IMR-90 (cell line): Measurements from ENCODE around the gene HDDC2. TPM values are rescaled to one million over a fixed set of nuclear protein-coding genes. Genes with fewer than 3 reads are reported as not detected.

Source experiments
- ATAC-seq: fragments of 200-7000 bp; cut with Tn5 transposase; 2 replicates; pipeline ENCODE4 v1.9.1; 2020; ENCODE audit warnings: low read depth, mild to moderate bottlenecking, moderate library complexity
- BruUV-seq: library from RNA; stranded (reverse); fragments of 400-500 nt; replicated peaks from 2 replicates; lab custom pipeline; 2021; lab: Mats Ljungman, UMichigan
- CTCF ChIA-PET: fragments of 300-600 bp; formaldehyde crosslinking; extraction: SDS; loops from one replicate; lab custom pipeline; 2021; ENCODE audit warnings: antibody characterized with exemption; lab: Yijun Ruan, JAX
- POLR2A ChIA-PET: fragments of 300-600 bp; sonication (Branson Sonifier 250); formaldehyde crosslinking; loops from one replicate; lab custom pipeline; 2022; ENCODE audit warnings: antibody characterized with exemption; ENCODE audit not compliant: unreplicated experiment; lab: Charles Lee
- DNase-seq: peaks from one replicate; pipeline ENCODE4 v3.0.0; 2013
- H2AFZ ChIP-seq: replicated peaks from 2 replicates; pipeline ENCODE3; 2013; ENCODE audit warnings: low read length, mild to moderate bottlenecking; ENCODE audit not compliant: poor library complexity
- H2AK5ac ChIP-seq: 2 replicates; pipeline ENCODE4 v1.6.1; 2013; ENCODE audit warnings: low read depth, low read length, inconsistent platforms
- H2AK9ac ChIP-seq: replicated peaks from 2 replicates; pipeline ENCODE3; 2013; ENCODE audit warnings: mild to moderate bottlenecking, low read depth, low read length, moderate library complexity; ENCODE audit not compliant: poor library complexity
- H2BK120ac ChIP-seq: 2 replicates; pipeline ENCODE4 v1.6.1; 2013; ENCODE audit warnings: low read depth, low read length, inconsistent platforms
- H2BK15ac ChIP-seq: 3 replicates; pipeline ENCODE4 v1.6.1; 2013; ENCODE audit warnings: low read depth, low read length, inconsistent platforms
- H2BK20ac ChIP-seq: 2 replicates; pipeline ENCODE4 v1.6.1; 2013; ENCODE audit warnings: low read depth, mild to moderate bottlenecking, inconsistent platforms, low read length, moderate library complexity
- H2BK5ac ChIP-seq: 2 replicates; pipeline ENCODE4 v1.6.1; 2013; ENCODE audit warnings: mild to moderate bottlenecking, low read depth, low read length, inconsistent platforms; ENCODE audit not compliant: poor library complexity, severe bottlenecking
- H3K14ac ChIP-seq: replicated peaks from 2 replicates; pipeline ENCODE4 v1.6.1; 2013; ENCODE audit warnings: low read depth, low read length, inconsistent platforms
- H3K18ac ChIP-seq: 2 replicates; pipeline ENCODE4 v1.6.1; 2013; ENCODE audit warnings: low read depth, low read length, control low read depth
- H3K23ac ChIP-seq: 2 replicates; pipeline ENCODE4 v1.6.1; 2013; ENCODE audit warnings: low read depth, low read length, inconsistent platforms
- H3K27ac ChIP-seq: 2 replicates; pipeline ENCODE4 v1.5.1; 2013; ENCODE audit warnings: mild to moderate bottlenecking, control low read depth, low read length; ENCODE audit not compliant: insufficient read depth
- H3K27me3 ChIP-seq: 2 replicates; pipeline ENCODE4 v1.6.1; 2013; ENCODE audit warnings: low read length; ENCODE audit not compliant: control insufficient read depth, insufficient read depth
- H3K36me3 ChIP-seq: 2 replicates; pipeline ENCODE4 v1.6.1; 2013; ENCODE audit warnings: low read length, mixed read lengths; ENCODE audit not compliant: control insufficient read depth, insufficient read depth
- H3K4ac ChIP-seq: 2 replicates; pipeline ENCODE4 v1.6.1; 2013; ENCODE audit warnings: low read depth, low read length, inconsistent platforms
- H3K4me1 ChIP-seq: 2 replicates; pipeline ENCODE4 v1.6.1; 2013; ENCODE audit warnings: low read length, mixed read lengths; ENCODE audit not compliant: control insufficient read depth, insufficient read depth
- H3K4me2 ChIP-seq: 2 replicates; pipeline ENCODE4 v1.6.1; 2013; ENCODE audit warnings: low read depth, mild to moderate bottlenecking, control low read depth, low read length, moderate library complexity
- H3K4me3 ChIP-seq: 2 replicates; pipeline ENCODE4 v1.5.1; 2013; ENCODE audit warnings: low read depth, mild to moderate bottlenecking, control low read depth, low read length, moderate library complexity; ENCODE audit not compliant: insufficient read depth
- H3K56ac ChIP-seq: 2 replicates; pipeline ENCODE4 v1.6.1; 2013; ENCODE audit warnings: low read length, inconsistent platforms; ENCODE audit not compliant: insufficient read depth; ENCODE audit errors: extremely low read depth
- H3K79me1 ChIP-seq, 2 experiments: 2 replicates each; pipeline ENCODE4 v1.6.1; 2013; ENCODE audit warnings: low read length in 2 of 2, inconsistent platforms in 1 of 2, low read depth in 1 of 2
- H3K9ac ChIP-seq: 2 replicates; pipeline ENCODE4 v1.6.1; 2013; ENCODE audit warnings: low read depth, low read length, control low read depth
- H3K9me1 ChIP-seq: 2 replicates; pipeline ENCODE4 v1.6.1; 2013; ENCODE audit warnings: low read length, inconsistent platforms; ENCODE audit not compliant: insufficient read depth
- H3K9me3 ChIP-seq: 2 replicates; pipeline ENCODE4 v1.6.1; 2013; ENCODE audit warnings: low read length; ENCODE audit not compliant: control insufficient read depth, insufficient read depth
- H4K20me1 ChIP-seq: 2 replicates; pipeline ENCODE4 v1.6.1; 2013; ENCODE audit warnings: low read length, inconsistent platforms; ENCODE audit not compliant: insufficient read depth
- H4K5ac ChIP-seq: 2 replicates; pipeline ENCODE4 v1.6.1; 2013; ENCODE audit warnings: mild to moderate bottlenecking, low read depth, low read length, control low read depth
- H4K8ac ChIP-seq, 2 experiments: 2 replicates each; pipeline ENCODE4 v1.6.1; 2013; ENCODE audit warnings: low read depth in 2 of 2, low read length in 2 of 2, control low read depth in 1 of 2, inconsistent platforms in 1 of 2
- H4K91ac ChIP-seq: 2 replicates; pipeline ENCODE4 v1.6.1; 2013; ENCODE audit warnings: low read depth, low read length, inconsistent platforms; ENCODE audit not compliant: insufficient read depth
- BHLHE40 ChIP-seq: fragments of 150-350 bp; IDR thresholded peaks from 2 replicates; pipeline ENCODE4 v1.6.1; 2016; ENCODE audit warnings: mild to moderate bottlenecking, low read depth, low read length
- CEBPB ChIP-seq: IDR thresholded peaks from 2 replicates; pipeline ENCODE4 v1.6.1; 2012; ENCODE audit warnings: low read depth, low read length, improper control_type of control experiment
- CHD1 ChIP-seq: IDR thresholded peaks from 2 replicates; pipeline ENCODE4 v1.6.1; 2012; ENCODE audit warnings: low read depth, low read length, improper control_type of control experiment
- FOS ChIP-seq: fragments of 150-350 bp; IDR thresholded peaks from 2 replicates; pipeline ENCODE4 v1.6.1; 2016; ENCODE audit warnings: low read depth, low read length
- MAFK ChIP-seq: IDR thresholded peaks from 2 replicates; pipeline ENCODE4 v1.6.1; 2012; ENCODE audit warnings: low read depth, low read length, improper control_type of control experiment
- MAZ ChIP-seq: IDR thresholded peaks from 2 replicates; pipeline ENCODE4 v1.6.1; 2012; ENCODE audit warnings: low read depth, mild to moderate bottlenecking, low read length, improper control_type of control experiment, moderate library complexity, borderline replicate concordance
- MXI1 ChIP-seq: IDR thresholded peaks from 2 replicates; pipeline ENCODE4 v1.6.1; 2012; ENCODE audit warnings: low read depth, mild to moderate bottlenecking, low read length, moderate library complexity, borderline replicate concordance
- POLR2A ChIP-seq: IDR thresholded peaks from 2 replicates; pipeline ENCODE4 v1.6.1; 2012; ENCODE audit warnings: mild to moderate bottlenecking, low read depth, low read length
- RAD21 ChIP-seq: IDR thresholded peaks from 2 replicates; pipeline ENCODE4 v1.6.1; 2012; ENCODE audit warnings: low read length, improper control_type of control experiment
- RCOR1 ChIP-seq: IDR thresholded peaks from 2 replicates; pipeline ENCODE4 v1.6.1; 2012; ENCODE audit warnings: mild to moderate bottlenecking, low read length, improper control_type of control experiment; ENCODE audit not compliant: insufficient replicate concordance
- RFX5 ChIP-seq: IDR thresholded peaks from 2 replicates; pipeline ENCODE4 v1.8.0; 2012; ENCODE audit warnings: low read depth, mild to moderate bottlenecking, low read length, moderate library complexity
- SMC3 ChIP-seq: fragments of 150-350 bp; IDR thresholded peaks from 2 replicates; pipeline ENCODE4 v1.6.1; 2016; ENCODE audit warnings: low read depth, mild to moderate bottlenecking, antibody characterized with exemption, low read length, moderate library complexity
- WGBS, 2 experiments: methylation state at CpG; one replicate each; pipeline versions ENCODE4 v1.1.5 to v1.1.7; 2013; ENCODE audit warnings: missing lambda C conversion rate in 2 of 2; ENCODE audit not compliant: insufficient read length in 1 of 2; ENCODE audit errors: extremely low coverage in 2 of 2; 5-methylcytosine and 5-hydroxymethylcytosine counted together
- dilution Hi-C: fragments of 300-500 bp; cut with HindIII; formaldehyde crosslinking; loops from one replicate; pipeline ENCODE4 v1.14.3; 2018; ENCODE audit warnings: low sequenced_read_pairs; ENCODE audit not compliant: unreplicated experiment
- in situ Hi-C: fragments of 300-500 bp; cut with MboI; formaldehyde crosslinking; loops from 3 replicates; pipeline ENCODE4 v1.14.3; 2019; ENCODE audit warnings: low sequenced_read_pairs, inconsistent platforms, mixed read lengths
- intact Hi-C: fragments of 100-400 bp; cut with micrococcal nuclease; formaldehyde crosslinking; loops from 2 replicates; pipeline ENCODE4 v1.10.0; 2022
- polyA plus RNA-seq, 3 experiments: library from polyadenylated mRNA; depleted of rRNA; stranded (reverse); fragments of >200 nt; gene quantifications; 2 replicates each; pipeline ENCODE4 v1.2.3, GENCODE V29; 2012; ENCODE audit warnings: low replicate concordance in 1 of 3
- total RNA-seq: library from RNA; depleted of rRNA; stranded (reverse); fragments of >200 nt; gene quantifications from 2 replicates; pipeline ENCODE4 v1.2.3, GENCODE V29; 2012
- TF ChIP-seq, protein P1 (sequence below): fragments of 150-350 bp; IDR thresholded peaks from 2 replicates; pipeline ENCODE4 v1.6.1; 2017; ENCODE audit warnings: mild to moderate bottlenecking, antibody characterized with exemption, low read length, low read depth
- TF ChIP-seq, protein P2 (sequence below): conservative IDR thresholded peaks from 2 replicates; pipeline ENCODE4 v1.5.1; 2012; ENCODE audit warnings: mild to moderate bottlenecking, low read depth, low read length, improper control_type of control experiment
- TF ChIP-seq, protein P3 (sequence below): fragments of 150-350 bp; IDR thresholded peaks from 2 replicates; pipeline ENCODE4 v1.6.1; 2016; ENCODE audit warnings: low read depth, mild to moderate bottlenecking, low read length, moderate library complexity, borderline replicate concordance

HDDC2 gene
- total and polyA plus RNA-seq, 2 of the 4 experiments (the other 2 are of a cell fraction) = 40.9 to 68.6 TPM

DNA sequence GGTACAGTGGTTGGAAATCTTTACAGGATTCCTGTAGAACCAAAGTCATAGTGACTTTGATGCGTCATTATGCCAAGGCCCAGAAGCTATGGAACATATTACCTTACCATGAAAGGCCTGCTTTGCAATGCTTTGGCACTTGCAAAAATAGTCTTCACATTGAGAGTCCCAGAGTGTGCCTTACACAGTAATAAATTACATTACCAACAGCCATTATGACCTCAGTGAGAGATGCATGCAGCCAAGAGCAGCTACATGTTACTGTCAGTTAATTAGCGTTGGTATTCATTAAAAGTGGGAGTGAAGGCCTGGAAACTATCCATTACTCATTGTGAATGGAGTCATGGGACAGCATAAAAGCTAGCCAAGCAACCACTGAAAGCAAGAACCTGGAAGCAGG lies 39.2 kb upstream of the HDDC2 start:
- H4K8ac ChIP-seq = no peak overlapping the region
- dilution Hi-C loops = no loop called here
- H3K4me1 ChIP-seq = no peaks in the 10 kb centered on the region
- BruUV-seq = no TSS peak
- H3K4me2 ChIP-seq = no peak overlapping the region
- H2BK15ac ChIP-seq = no peak overlapping the region
- H3K36me3 ChIP-seq = no peaks in the 10 kb centered on the region
- H3K9me3 ChIP-seq = no peaks in the 10 kb centered on the region
- no peak overlapping the region for H2AK9ac ChIP-seq
- no peak overlapping the region for H4K91ac ChIP-seq
- TF ChIP-seq RCOR1 (no peak), CEBPB (no peak), MXI1 (no peak), MAZ (no peak), CHD1 (no peak), BHLHE40 (no peak), RFX5 (no peak), FOS (no peak), SMC3 (no peak), MAFK (no peak), RAD21 (no peak), POLR2A (no peak)
- TF ChIP-seq, protein P1, sequence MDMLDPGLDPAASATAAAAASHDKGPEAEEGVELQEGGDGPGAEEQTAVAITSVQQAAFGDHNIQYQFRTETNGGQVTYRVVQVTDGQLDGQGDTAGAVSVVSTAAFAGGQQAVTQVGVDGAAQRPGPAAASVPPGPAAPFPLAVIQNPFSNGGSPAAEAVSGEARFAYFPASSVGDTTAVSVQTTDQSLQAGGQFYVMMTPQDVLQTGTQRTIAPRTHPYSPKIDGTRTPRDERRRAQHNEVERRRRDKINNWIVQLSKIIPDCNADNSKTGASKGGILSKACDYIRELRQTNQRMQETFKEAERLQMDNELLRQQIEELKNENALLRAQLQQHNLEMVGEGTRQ = no peak
- TF ChIP-seq, protein P2, sequence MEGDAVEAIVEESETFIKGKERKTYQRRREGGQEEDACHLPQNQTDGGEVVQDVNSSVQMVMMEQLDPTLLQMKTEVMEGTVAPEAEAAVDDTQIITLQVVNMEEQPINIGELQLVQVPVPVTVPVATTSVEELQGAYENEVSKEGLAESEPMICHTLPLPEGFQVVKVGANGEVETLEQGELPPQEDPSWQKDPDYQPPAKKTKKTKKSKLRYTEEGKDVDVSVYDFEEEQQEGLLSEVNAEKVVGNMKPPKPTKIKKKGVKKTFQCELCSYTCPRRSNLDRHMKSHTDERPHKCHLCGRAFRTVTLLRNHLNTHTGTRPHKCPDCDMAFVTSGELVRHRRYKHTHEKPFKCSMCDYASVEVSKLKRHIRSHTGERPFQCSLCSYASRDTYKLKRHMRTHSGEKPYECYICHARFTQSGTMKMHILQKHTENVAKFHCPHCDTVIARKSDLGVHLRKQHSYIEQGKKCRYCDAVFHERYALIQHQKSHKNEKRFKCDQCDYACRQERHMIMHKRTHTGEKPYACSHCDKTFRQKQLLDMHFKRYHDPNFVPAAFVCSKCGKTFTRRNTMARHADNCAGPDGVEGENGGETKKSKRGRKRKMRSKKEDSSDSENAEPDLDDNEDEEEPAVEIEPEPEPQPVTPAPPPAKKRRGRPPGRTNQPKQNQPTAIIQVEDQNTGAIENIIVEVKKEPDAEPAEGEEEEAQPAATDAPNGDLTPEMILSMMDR = no peak
- TF ChIP-seq, protein P3, sequence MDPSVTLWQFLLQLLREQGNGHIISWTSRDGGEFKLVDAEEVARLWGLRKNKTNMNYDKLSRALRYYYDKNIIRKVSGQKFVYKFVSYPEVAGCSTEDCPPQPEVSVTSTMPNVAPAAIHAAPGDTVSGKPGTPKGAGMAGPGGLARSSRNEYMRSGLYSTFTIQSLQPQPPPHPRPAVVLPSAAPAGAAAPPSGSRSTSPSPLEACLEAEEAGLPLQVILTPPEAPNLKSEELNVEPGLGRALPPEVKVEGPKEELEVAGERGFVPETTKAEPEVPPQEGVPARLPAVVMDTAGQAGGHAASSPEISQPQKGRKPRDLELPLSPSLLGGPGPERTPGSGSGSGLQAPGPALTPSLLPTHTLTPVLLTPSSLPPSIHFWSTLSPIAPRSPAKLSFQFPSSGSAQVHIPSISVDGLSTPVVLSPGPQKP = no peak
- H2BK120ac ChIP-seq = no peak overlapping the region
- no peak overlapping the region for H3K4ac ChIP-seq
- ATAC-seq = no peak
- ChIA-PET POLR2A (no interaction called here), CTCF (no interaction called here)
- no peaks in the 10 kb centered on the region for H3K79me1 ChIP-seq
- H3K4me3 ChIP-seq = no peak overlapping the region
- no peak overlapping the region for H3K9ac ChIP-seq
- no peak overlapping the region for H3K56ac ChIP-seq
- WGBS, 2 experiments = no CpG with 5 or more reads among the region's 2 CpGs
- no peaks in the 10 kb centered on the region for H3K9me1 ChIP-seq
- no peak overlapping the region for H2AK5ac ChIP-seq
- no peak for DNase-seq
- in situ Hi-C loops = no loop called here
- H3K27ac ChIP-seq = no peak overlapping the region
- no peak overlapping the region for H2BK5ac ChIP-seq
- intact Hi-C loops = no loop called here
- H2BK20ac ChIP-seq = no peak overlapping the region
- H2AFZ ChIP-seq = no peak overlapping the region
- peaks cover 6% of the 10 kb centered on the region for H3K27me3 ChIP-seq
- H3K23ac ChIP-seq = no peak overlapping the region
- no peaks in the 10 kb centered on the region for H4K20me1 ChIP-seq
- H3K18ac ChIP-seq = no peak overlapping the region
- no peak overlapping the region for H3K14ac ChIP-seq
- H4K5ac ChIP-seq = no peak overlapping the region
